NCI-H1694 (cell line): ENCODE results near the gene PPFIBP1.
"Not testable (repeated sequence)": the region's sequence is repeated elsewhere in the genome, so short reads cannot be mapped to it uniquely, and the experiment has no call there.

ENCODE experiments used
- DNase-seq: peaks from one replicate; lab custom pipeline; 2025; lab: John Stamatoyannopoulos, UW

PPFIBP1 gene

DNA sequence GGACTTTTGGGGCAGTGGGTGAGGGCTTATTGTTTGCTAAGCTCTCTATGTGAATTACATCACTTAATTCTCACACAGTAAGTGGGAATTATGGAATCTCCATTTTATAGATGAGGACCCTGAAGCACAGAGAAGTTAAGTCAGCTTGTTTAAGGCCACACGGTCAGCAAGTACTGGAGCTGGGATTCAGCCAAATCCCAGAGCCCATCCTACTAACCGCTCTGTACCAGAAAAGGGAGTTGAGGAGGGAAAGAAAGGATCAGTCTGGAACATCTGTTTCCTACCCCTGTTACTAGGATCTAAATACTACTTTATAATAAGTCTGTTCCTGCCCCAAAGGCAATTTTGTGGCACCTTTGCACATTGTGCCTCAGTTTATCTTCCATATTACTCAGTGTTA lies 42.6 kb downstream of the PPFIBP1 start:
- DNase-seq = no peak

DNA sequence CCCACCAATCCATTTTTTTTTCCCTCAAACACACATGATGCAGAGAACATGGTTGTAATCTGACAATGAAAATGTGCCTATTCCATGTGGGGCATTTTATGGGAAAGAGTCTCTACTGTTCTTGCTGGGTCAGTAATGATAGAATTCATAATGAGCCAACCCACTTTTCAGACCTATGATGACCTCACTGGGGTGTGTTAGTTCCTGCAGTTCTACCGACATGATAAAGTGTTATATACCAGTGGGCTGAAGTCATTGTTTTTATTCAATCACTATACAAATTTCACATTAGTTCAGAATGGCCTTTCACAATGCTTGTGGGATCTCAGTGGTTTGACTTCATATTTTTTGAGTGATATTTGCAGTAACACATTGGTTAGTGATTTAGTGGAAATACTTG lies 47.5 kb downstream of the PPFIBP1 start:
- DNase-seq = no peak

DNA sequence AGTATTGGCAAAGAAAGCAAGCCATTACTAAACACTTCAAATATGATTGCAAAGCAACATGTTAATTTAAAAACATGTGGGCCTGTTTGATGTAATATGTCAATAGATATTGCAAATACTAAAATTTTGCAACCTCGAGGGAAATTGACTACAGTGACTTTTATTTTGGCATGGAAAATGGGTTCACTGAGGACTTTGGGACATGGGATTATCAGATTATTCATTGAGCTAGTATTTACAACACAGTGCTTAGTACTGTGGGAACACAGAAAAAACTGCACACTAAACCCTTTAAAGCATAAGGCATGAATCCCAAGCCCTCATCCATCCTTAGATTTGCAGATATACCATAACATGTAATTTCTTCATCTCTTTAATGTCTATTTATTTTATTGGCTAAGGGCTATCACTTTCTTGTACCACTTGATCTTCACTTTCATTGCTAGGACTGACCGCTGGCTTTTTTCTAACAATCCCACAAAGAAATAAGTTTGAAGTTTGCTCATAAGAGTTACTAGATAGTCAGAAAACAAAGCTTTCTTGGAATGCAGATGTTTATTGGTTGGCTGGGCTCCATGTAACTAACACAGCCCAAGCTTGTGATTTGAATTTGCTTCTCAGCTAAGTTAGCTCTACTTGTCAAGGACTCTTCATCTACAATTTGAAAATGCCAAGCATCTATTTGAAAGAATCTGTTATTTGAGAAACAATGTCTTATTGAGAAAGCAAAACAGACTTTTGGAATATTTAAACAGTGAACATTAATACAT lies 48.7 kb downstream of the PPFIBP1 start:
- DNase-seq = no peak

DNA sequence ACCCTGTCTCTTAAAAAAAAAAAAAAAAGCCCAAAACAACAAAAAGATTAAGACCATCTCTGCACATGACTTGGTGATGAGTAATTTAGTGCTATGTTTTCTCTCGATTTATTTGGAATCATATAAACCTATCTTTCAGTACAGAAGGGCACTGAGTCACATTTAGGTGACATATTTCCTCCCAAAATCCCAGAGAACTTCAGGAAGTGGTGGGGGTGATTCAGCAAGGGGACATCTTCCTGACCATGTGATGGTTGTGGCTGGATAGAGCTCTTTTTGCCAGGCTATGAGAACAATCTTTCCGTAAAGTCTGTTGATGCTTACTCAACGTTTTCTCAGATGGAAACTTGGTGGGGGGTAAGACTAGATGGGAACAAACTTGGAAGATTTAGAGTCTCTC lies 50.0 kb downstream of the PPFIBP1 start:
- DNase-seq = no peak

DNA sequence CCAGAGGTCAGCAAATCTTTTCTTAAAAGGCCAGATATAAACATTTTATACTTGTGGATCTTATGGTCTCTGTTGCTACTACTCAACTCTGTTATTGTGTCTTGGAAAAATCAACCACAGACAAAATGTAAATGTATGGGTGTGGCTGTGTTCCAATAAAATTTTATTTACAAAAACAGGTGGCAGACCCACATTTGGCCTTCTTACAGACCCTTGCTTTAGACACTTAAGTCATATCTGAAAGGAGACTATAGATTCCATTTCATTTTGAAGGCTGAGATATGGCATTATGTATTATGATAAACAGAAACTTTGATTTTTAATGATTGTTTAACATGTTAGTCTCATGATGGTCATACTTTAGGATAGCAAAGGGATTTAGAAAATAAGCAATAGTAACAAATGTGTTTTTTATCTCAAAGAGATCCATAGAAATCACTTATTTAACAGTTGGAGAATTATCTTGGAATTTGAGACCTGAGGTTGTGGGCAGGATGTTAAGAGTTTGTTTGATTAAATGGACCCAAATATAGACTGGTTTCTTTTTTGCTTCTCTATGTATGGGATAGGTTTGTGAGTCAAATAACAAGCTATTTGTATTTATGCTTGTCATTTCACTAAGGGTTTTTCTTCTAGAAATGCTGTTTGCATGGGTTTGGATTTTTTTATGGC lies 51.2 kb downstream of the PPFIBP1 start:
- DNase-seq = no peak

DNA sequence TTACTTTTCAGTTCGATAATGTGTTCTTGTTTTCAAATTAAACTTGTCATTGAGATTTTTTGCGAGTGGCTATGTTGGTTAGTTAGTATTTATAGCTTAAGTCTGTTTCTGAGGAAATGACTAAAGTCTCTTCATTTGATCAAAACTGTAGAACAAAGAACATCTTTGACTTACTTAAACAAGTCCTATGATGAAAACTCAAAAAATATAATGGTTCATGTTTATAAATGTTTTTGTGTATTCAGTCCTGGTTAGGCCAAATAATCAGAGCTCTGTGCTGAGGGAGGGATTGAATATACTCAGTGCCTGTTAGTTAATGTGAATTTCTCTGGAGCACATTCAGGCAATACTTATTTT lies 51.7 kb downstream of the PPFIBP1 start:
- DNase-seq = no peak

DNA sequence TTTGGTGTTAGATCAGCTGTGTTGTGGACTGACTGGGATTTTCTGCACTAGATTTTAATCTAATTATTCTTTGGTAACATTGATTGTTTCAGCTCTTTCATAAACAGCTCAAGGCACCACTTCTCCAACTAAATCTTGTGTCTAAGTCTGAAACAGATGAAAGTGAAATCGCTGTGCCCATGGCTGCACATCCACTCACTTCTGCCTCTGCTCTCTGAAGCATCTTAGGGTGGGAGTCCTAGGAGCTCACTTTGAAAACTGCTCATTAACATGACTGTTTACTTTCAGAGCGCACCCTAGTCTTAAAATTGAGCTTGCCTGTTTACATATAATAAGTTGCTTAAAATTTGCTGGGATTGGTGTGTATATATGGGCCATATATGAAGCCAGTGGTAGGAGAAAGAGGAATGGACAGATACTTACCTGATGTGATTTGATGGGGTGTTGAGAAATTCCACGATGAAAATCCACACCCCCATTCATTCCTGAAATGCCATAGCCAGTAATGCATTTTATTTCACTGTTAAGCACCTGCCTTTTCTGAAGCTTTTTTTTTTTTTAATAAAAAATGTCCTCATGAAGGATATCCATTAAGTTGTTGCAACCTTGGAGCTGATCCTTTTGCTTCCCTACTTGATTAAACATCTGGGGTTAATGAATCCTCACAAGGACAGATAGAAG lies 52.8 kb downstream of the PPFIBP1 start:
- DNase-seq = no peak

DNA sequence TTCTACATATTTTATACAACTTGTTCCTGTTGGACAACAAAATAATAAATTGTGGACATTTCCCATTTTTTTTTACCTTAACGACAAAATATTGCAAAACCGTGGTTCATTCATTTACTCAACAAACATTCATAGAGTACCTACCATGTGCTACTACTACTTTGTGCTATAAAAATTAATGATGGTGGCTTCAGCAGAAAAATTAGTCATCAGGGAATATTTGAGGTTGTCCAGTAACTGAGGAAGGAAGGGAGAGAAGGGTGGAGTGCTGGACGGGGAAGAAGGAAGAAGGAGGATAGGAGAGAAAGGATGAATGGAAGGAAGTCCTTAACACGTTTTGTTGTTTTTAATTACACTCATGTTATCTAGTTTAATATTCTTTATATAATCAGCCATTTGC lies 53.7 kb downstream of the PPFIBP1 start:
- no peak for DNase-seq

DNA sequence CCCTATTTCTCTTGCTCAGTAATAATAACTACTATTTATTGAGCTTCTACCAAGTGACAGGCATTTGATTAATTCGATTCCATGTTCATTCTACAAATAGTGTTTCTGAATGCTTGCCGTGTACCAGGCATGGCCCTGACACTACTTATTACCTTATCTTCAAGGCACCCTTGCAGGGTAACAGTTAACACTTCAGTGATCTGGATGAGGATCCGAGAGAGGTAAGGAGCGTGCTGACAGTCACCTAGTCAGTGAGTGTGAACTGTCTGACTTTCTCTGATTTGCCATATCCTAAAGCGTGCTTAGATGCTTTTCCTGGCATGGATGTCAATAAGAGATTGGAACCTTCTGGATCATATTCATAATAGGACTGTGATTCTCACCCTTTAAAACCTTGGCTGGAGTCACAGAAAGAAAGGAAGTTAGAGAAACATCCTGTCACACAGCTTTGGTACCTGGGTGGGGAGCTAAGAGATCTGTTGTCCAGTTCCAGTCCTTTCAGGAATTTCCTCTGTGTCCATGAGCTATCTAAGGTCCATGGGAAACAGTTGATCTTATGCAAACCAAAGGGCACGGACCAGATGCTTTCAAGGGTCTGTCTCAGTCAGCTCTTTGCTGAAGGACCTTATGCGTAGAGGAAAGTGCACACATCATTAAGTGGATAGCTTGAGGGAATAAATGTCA lies 54.8 kb downstream of the PPFIBP1 start:
- DNase-seq = no peak

DNA sequence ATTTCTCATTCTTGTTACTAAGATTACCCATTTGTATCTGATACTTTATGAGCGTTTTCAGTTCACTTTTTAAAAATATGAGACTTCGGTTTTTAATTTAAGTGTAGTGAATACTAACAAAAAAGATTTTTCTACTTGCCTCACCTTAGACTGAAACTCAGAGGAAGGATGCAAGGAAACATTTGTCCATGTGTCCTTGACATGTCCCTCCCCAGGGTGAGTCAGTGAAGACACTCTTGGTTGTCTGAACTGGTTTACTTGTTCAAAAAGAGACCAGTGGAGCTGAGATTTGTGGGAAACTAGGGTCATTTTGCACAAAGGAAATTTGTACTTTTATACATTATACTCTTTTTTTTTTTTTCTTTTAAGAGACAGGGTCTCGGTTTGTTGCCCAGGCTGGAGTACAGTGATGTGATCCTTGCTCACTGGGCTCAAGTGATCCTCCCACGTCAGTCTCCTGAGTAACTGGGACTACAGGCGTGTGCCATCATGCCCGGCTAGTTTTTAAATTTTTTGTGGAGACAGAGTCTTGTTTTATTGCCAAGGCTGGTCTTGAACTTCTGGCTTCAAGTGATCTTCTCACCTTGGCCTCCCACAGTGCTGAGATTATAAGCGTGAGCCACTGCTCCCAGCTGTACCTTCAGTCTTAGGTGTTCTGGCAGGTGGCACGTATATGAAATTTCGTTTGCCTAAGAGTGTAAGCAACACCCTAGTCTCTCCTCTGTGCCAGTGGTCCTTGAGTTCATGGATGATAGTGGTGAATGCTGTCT lies 56.7 kb downstream of the PPFIBP1 start:
- no peak for DNase-seq

DNA sequence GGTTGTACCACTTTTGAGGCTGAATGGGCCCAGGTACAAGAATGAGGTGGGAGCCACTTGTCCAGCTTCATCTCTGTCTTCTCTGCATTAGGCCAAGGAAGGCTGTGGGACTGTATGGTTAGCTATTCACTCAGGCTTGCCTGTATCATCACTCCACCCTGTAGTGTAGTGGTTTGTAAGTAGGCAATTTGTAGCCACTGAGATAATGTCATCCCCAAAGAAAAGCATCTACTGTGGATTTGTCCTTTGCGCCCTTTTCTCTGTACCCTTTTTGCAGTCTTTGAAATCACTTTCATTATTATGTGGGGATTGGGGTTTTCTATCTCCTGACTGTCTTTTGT lies 57.3 kb downstream of the PPFIBP1 start:
- not testable (repeated sequence) for DNase-seq

DNA sequence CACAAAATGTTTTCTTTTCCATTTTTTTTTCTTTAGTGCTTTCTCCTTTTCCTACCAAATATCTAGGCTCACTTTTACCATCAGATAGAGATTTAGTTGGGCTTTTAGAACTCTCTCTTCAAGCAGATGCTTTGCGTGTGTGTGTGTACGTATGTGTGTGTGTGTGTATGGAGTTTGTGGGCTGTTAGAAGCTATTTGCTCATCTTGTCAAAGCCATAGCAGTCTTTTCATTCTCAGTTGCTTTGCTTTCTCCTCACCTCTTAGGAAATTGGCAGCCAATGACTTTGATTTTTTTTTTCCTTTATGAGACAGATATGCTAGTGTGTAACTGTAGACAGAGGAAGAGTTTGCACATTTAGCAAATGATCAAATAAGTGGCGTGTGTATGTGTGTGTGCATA lies 57.8 kb downstream of the PPFIBP1 start:
- DNase-seq = not testable (repeated sequence)

DNA sequence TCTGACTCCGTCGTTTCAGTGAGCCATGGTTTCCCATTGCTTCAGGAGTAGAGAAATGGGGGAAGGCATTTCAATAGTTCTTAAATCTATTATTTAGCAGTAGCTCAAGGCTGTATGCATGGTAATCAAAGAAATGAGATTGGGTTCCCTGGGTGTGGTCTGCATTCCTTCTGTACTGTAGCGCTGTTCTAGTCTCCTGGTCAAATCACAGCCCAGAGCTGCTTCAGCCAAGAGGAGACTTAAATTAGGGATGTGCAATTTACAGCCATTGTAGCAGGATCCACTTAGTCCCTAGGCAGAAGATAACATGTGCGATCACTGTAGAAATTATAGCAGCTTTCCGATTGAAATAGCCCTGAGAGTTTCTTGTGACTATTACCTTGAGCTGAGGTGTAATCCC lies 58.4 kb downstream of the PPFIBP1 start:
- DNase-seq = not testable (repeated sequence)

DNA sequence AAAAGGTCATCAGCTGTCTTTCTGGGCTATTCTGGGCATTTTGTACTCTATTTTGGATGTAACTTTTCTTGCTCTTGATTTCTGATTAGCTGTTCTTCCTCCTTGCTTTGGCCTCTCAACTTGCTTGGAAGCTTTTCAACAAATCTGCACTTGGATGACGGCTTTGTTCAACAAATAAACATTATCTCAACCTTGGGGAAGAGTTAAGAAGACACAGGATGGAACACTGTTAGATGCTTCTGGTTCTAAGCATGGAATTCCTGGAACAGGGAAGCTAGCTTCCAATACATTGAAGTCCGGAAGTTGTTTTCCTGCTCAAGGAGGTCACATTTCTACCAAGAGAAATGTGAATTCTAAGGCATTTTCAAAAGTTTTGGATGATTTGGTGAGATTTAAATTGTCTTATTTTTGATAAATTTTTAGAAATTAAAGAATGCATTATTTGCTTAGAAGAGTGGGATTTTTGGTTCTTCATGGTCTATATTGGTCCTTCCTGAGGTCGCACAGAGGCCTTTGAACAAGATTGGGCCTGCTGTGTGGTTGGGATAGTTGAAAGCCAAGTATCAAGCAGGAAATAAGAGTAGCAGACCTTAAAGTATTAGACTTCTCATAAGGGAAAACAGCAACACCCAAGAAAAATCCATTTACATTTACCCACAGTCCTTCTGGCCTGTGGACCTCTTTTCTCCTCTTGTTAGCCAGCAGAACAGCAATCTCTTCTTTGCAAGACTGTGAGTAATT lies 59.2 kb downstream of the PPFIBP1 start:
- no peak for DNase-seq

DNA sequence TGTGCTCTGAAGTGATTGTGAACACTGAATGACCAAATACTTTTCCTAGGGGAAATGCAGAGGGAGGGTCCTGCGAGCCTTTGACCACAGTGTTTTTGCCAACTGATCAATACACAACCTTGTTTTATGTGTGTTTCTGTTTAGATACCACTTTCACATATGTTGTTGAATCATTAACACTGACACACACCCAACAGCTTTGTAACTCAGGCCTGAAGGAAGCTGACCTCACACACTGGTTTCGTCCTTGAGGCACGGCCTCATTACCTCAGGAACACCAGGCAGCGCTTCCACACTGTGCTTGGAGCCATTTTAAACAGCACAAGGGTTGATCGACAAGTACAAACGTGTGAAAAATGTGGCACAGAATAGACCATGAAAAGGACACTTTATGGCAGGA lies 60.0 kb downstream of the PPFIBP1 start:
- DNase-seq = no peak

DNA sequence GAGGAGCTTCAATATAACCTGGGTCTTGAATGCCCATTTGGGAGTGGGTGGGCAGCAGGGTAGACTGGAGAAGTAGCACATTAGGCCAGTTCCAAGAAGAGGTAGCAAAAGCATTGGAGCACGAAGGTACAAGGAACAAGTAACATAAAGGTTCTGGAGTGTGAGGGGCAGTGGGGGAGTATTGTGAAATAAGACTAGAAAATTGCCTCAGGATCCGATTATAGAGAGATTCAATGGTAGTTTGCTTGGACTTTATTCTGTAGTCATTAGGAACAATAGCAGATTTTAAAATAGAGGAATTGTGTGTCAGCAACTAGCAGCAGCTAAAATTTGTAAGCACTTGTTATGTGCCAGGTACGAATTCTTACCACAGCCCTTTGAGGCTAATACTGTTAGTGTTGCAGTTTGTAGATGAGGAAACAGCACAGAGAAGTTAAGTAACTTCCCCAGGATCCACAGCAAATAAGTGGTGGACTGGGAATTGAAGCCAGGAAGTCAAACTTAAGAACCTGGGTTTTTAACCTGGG lies 61.8 kb downstream of the PPFIBP1 start:
- DNase-seq = no peak

DNA sequence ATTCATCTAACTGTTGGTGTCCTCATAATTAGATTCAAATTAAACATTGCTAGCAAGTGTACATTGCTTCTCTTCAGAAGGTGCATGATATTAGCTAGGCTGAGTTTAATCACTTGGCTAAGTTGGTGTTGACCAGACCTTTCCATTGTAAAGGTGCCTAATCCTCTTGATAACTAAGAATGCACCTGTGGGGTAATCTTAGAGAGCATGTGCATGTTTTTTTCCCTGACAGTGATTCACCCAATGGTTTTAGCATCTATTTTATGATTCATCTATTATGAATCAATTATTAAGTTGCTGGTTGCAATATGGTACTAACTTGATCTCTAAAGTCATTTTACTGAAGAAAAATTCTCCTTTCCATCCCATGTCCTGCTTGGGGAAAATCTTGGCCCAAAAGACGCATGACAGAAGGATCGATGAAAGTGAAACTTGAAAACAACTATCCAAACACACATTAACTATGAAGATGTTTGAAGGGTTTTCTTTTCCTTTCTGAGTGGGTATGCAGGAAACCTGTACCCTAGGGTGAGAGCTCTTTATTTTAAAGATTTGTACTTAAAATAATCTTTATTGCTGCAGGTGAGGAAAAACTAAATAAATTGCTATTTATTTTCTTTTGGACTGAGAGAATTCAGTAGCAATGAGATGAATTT lies 64.2 kb downstream of the PPFIBP1 start:
- DNase-seq = not testable (repeated sequence)

DNA sequence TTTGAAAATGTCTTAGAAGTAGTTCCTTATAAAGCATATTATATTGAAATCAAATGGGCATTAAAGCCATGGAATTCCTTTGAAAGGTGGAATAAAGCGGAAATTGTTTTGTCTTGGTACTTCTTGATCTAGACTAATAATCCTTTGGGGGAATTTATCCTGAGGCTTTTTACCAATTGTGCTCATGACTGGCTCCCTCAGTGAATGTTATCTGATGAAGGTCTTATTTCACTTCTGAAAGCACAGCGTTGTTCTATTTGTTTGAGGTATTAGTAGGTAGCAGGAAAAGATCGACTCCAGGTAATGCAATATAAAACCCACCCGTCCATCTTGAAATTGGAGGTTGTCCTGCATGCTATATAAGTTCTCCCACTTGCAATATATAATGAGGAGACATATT lies 64.8 kb downstream of the PPFIBP1 start:
- no peak for DNase-seq

DNA sequence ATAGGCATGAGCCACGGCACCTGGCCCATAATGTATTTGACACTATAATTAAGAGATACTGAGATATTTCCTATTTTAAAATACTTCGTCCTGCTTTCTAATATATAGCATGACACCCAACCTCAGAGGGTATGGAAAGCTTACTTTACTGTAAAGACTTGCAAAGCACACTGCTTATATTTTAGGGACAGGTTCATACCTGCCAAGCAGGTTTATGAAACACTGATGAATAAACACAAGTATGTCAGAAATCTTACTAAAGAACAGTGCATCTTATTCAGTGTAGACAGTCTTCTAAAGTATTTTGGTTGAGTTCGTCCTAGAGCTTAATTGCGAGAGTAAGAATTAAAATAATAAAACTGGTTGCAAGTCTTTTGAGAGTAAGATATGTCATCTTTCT lies 65.4 kb downstream of the PPFIBP1 start:
- DNase-seq = no peak

DNA sequence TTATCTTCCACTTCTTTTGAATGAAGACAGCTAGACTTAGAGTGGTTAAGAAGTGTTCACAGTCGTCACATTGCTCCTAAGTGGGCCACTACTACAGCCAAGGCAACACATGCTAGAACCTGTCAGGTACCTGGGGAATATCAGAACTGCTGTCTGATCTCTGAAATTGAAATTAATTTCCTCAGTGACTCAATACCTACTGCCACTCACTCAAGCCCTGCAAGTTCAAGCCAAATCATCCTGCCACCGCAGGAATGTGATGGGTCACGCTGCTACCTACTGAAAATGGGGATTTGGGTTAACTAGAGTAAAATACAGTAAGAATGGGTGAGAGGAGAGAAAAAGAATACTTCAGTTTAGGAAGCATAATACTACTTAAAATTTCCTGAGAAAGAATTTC lies 67.7 kb downstream of the PPFIBP1 start:
- not testable (repeated sequence) for DNase-seq

DNA sequence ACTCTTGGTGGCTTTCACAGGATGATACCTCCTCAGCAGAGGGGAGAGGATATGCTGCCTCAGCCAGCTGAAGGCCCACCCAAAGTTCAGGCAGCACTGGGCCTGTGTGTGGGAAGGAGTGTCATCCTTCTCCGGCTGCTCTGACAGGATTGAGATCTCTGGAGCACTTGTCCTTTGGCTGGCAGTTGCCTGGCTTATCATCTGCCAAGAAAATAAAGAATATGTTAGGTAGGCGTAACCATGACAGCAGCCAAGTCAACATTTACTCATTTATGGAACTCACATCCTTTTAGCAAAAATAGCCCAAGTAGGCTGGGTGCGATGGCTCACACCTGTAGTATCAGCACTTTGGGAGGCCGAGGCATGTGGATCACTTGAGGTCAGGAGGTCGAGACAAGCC lies 68.5 kb downstream of the PPFIBP1 start:
- DNase-seq = no peak
